SK-N-SH treated with all-trans-retinoic acid at 6 μM for 48 hours (cell line): ENCODE results near the gene RSPO4.

Experiments
- ATAC-seq: fragments of 200-7000 bp; cut with Tn5 transposase; 3 replicates; pipeline ENCODE4 v1.9.1; 2020; ENCODE audit warnings: mild to moderate bottlenecking, moderate library complexity
- ARNTL ChIP-seq: fragments of 450-650 bp; formaldehyde crosslinking; IDR thresholded peaks from 2 replicates; pipeline ENCODE4 v1.5.0; 2020; ENCODE audit warnings: low read depth, mild to moderate bottlenecking, moderate library complexity, borderline replicate concordance
- BACH2 ChIP-seq: fragments of 250-450 bp; sonication (Bioruptor Pico); IDR thresholded peaks from 2 replicates; pipeline ENCODE4 v1.9.0; 2021; ENCODE audit warnings: mild to moderate bottlenecking, borderline replicate concordance
- CREB5 ChIP-seq: fragments of 250-450 bp; sonication (Bioruptor Pico); IDR thresholded peaks from 2 replicates; pipeline ENCODE4 v1.5.1; 2020; ENCODE audit warnings: low read depth, mild to moderate bottlenecking, moderate library complexity
- CSRNP3 ChIP-seq: fragments of 250-450 bp; sonication (Bioruptor Pico); IDR thresholded peaks from 2 replicates; pipeline ENCODE4 v1.5.1; 2021; ENCODE audit warnings: mild to moderate bottlenecking, moderate library complexity
- ESRRG ChIP-seq: fragments of 250-450 bp; sonication (Bioruptor Pico); IDR thresholded peaks from 2 replicates; pipeline ENCODE4 v1.6.1; 2021; ENCODE audit warnings: mild to moderate bottlenecking
- GLIS3 ChIP-seq: fragments of 250-450 bp; sonication (Bioruptor Pico); IDR thresholded peaks from 2 replicates; pipeline ENCODE4 v1.5.0; 2020; ENCODE audit warnings: mild to moderate bottlenecking, moderate library complexity
- ISL1 ChIP-seq: fragments of 250-450 bp; sonication (Bioruptor Pico); IDR thresholded peaks from 2 replicates; pipeline ENCODE4 v2.1.2; 2022; ENCODE audit warnings: mild to moderate bottlenecking, moderate library complexity
- OSR1 ChIP-seq: fragments of 250-450 bp; sonication (Bioruptor Pico); IDR thresholded peaks from 2 replicates; pipeline ENCODE4 v1.8.0; 2022; ENCODE audit warnings: moderate library complexity, mild to moderate bottlenecking, inconsistent platforms
- PATZ1 ChIP-seq: fragments of 250-450 bp; sonication (Bioruptor Pico); IDR thresholded peaks from 2 replicates; pipeline ENCODE4 v1.8.0; 2020; ENCODE audit warnings: mild to moderate bottlenecking, moderate library complexity, borderline replicate concordance
- POU6F1 ChIP-seq: fragments of 250-450 bp; sonication (Bioruptor Pico); IDR thresholded peaks from 2 replicates; pipeline ENCODE4 v1.8.0; 2021; ENCODE audit warnings: low read depth, mild to moderate bottlenecking, moderate library complexity, borderline replicate concordance
- PPARA ChIP-seq: fragments of 250-450 bp; sonication (Bioruptor Pico); IDR thresholded peaks from 2 replicates; pipeline ENCODE4 v1.5.0; 2020; ENCODE audit warnings: mild to moderate bottlenecking, borderline replicate concordance
- RARB ChIP-seq: fragments of 250-450 bp; sonication (Bioruptor Pico); IDR thresholded peaks from 2 replicates; pipeline ENCODE4 v1.8.0; 2021; ENCODE audit warnings: mild to moderate bottlenecking, moderate library complexity
- SNAI2 ChIP-seq: fragments of 250-450 bp; sonication (Bioruptor Pico); IDR thresholded peaks from 2 replicates; pipeline ENCODE4 v1.5.0; 2020; ENCODE audit warnings: mild to moderate bottlenecking, moderate library complexity
- TOX ChIP-seq: fragments of 250-450 bp; sonication (Bioruptor Pico); IDR thresholded peaks from 2 replicates; pipeline ENCODE4 v1.8.0; 2021; ENCODE audit warnings: mild to moderate bottlenecking, moderate library complexity, borderline replicate concordance
- ZFP3 ChIP-seq: fragments of 250-450 bp; sonication (Bioruptor Pico); IDR thresholded peaks from 2 replicates; pipeline ENCODE4 v1.5.0; 2020; ENCODE audit warnings: mild to moderate bottlenecking, moderate library complexity
- ZNF565 ChIP-seq: fragments of 450-650 bp; formaldehyde crosslinking; conservative IDR thresholded peaks from 2 replicates; pipeline ENCODE4 v1.5.0; 2020; ENCODE audit warnings: low read depth, mild to moderate bottlenecking, moderate library complexity
- ZNF8 ChIP-seq: fragments of 450-650 bp; formaldehyde crosslinking; IDR thresholded peaks from 2 replicates; pipeline ENCODE4 v1.5.0; 2020; ENCODE audit warnings: mild to moderate bottlenecking, moderate library complexity
- TF ChIP-seq, protein P1 (sequence below): fragments of 250-450 bp; sonication (Bioruptor Pico); IDR thresholded peaks from 2 replicates; pipeline ENCODE4 v1.5.0; 2020; ENCODE audit warnings: mild to moderate bottlenecking, moderate library complexity

RSPO4 gene

GRCh38 chr20:982754-983153 is 19.4 kb downstream of the RSPO4 start:
- TF ChIP-seq, protein P1, sequence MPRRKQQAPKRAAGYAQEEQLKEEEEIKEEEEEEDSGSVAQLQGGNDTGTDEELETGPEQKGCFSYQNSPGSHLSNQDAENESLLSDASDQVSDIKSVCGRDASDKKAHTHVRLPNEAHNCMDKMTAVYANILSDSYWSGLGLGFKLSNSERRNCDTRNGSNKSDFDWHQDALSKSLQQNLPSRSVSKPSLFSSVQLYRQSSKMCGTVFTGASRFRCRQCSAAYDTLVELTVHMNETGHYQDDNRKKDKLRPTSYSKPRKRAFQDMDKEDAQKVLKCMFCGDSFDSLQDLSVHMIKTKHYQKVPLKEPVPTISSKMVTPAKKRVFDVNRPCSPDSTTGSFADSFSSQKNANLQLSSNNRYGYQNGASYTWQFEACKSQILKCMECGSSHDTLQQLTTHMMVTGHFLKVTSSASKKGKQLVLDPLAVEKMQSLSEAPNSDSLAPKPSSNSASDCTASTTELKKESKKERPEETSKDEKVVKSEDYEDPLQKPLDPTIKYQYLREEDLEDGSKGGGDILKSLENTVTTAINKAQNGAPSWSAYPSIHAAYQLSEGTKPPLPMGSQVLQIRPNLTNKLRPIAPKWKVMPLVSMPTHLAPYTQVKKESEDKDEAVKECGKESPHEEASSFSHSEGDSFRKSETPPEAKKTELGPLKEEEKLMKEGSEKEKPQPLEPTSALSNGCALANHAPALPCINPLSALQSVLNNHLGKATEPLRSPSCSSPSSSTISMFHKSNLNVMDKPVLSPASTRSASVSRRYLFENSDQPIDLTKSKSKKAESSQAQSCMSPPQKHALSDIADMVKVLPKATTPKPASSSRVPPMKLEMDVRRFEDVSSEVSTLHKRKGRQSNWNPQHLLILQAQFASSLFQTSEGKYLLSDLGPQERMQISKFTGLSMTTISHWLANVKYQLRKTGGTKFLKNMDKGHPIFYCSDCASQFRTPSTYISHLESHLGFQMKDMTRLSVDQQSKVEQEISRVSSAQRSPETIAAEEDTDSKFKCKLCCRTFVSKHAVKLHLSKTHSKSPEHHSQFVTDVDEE = no peak
- TF ChIP-seq TOX (no peak), ISL1 (no peak), GLIS3 (CRISPR knock-in tag) (no peak), ARNTL (CRISPR knock-in tag) (no peak), ZFP3 (CRISPR knock-in tag) (no peak), ZNF565 (CRISPR knock-in tag) (no peak)
- no peak for ATAC-seq

DNA sequence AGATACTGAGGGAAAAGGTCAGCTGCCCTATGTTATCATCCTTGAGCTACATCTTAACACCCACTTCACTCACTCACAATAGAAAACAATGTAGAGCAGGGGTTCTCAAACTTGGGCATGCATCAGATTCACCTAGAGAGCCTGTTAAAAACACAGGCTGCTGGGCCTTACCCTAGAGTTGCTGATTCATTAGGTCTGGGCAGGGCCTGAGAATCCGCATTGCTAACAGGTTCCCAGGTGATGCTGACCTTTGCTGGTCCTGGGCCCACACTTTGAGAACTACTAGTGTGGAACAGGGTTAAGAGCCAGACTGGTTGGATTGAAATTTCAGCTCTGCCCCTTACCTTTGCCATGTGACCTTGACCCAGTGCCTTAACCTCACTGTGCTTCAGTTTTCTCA is 25.1 kb downstream of the RSPO4 start:
- ATAC-seq = no peak
- no peak for TF ChIP-seq RARB (CRISPR knock-in tag)
- no peak for TF ChIP-seq ARNTL (CRISPR knock-in tag)
- TF ChIP-seq PPARA = no peak
- TF ChIP-seq, protein P1 = no peak
- TF ChIP-seq ISL1 = no peak
- no peak for TF ChIP-seq CREB5 (CRISPR knock-in tag)
- no peak for TF ChIP-seq SNAI2
- TF ChIP-seq BACH2 = no peak
- no peak for TF ChIP-seq ZNF8 (CRISPR knock-in tag)
- TF ChIP-seq OSR1 = no peak
- TF ChIP-seq ESRRG (CRISPR knock-in tag) = no peak
- no peak for TF ChIP-seq GLIS3 (CRISPR knock-in tag)
- TF ChIP-seq ZFP3 (CRISPR knock-in tag) = no peak
- no peak for TF ChIP-seq POU6F1 (CRISPR knock-in tag)
- no peak for TF ChIP-seq CSRNP3 (CRISPR knock-in tag)
- TF ChIP-seq PATZ1 (CRISPR knock-in tag) = no peak

DNA sequence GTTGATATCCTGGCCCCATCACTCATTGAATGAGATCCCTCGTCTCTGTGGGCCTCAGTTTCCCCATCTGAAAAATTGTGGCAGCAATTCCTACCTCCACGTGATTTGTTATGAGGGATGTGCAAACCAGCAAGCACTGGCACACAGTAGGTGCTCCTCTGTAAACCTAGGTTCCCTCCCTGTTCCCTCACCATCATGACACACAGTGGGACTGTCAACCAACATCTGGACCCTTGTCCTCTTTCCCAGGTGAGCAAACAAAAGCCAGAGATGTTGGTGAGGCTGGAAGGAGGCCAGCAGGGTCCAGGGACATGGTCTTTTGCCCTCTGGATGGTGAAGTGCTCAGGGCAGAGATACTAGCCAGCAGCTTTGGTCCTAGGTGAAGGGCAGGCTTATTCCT is 26.1 kb downstream of the RSPO4 start:
- no peak for ATAC-seq

More for the DNA sequence above, 26.1 kb downstream of the RSPO4 start:
- TF ChIP-seq CREB5 (CRISPR knock-in tag) (no peak), ISL1 (no peak), ESRRG (CRISPR knock-in tag) (no peak), PATZ1 (CRISPR knock-in tag) (no peak), POU6F1 (CRISPR knock-in tag) (no peak)
